ENCODE results near the gene RIC8B. TPM values are rescaled to one million over a fixed set of nuclear protein-coding genes. Genes with fewer than 3 reads are reported as not detected.

The RIC8B gene
- total RNA-seq, 1 donor from 2014 or later, result 46.3 TPM

GRCh38 chr12:106867651-106868050 lies 93.2 kb downstream of the RIC8B start:
- no peak for DNase-seq (ENCODE audit: low read depth)

DNA sequence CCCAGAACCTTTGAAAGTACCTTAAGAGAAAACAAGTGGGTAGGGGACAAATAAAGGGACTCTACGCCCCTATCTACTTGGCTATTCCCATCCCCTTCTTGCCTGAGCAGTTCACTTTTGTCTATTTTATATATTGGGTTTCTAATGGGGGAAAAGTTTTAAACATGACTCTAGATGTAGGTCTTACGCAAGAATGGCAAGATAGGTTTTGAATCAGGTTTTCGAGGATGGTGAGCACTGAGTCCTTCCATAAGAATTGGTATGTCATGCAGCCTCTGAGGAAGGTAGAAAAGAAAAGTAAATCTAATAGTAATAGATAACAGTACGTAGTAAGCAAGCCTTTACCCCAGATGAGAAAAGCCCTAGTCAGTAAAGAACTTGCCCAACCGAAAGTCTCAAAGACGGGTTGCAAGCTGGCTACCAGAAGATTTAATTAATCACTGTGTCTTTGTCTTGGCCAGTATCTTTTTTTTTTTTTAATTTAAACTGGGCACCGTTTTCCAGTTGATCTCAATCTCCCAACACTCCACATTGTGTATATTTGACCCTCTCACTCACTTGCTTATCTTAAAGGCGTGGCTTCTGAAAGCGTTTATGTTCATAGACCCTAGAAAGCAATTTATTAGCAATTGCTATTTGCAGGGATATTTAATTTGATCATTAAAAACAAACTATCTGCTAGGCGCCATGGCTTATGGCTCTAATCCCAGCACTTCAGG lies 94.7 kb downstream of the RIC8B start:
- DNase-seq (ENCODE audit: low read depth), result no peak

DNA sequence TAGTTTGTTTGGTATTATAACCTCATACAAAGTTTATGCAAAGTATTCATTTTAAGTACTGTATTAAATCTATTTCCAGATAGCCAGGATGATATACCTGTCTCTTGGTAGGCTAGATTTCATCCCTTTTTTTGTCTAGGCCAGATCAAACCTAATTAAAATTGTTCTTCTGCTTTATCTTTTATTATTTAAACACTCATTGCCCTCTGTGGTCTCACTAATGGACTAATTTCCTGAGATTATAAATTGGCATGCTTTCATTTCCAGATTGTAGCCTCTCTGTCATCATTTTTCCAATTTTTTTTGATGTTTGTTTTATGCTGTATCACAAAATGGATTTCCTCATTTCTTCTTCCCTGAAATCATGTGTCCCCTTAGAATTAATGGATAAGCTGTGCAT lies 95.6 kb downstream of the RIC8B start:
- DNase-seq (ENCODE audit: low read depth), result no peak

- DNase-seq (ENCODE audit: low read depth), result peak; percentile 10
Measured at GRCh38 chr12:106871477-106871876, 97.0 kb downstream of the RIC8B start.

- no peak for DNase-seq (ENCODE audit: low read depth)
Measured at GRCh38 chr12:106873983-106874382, 99.5 kb downstream of the RIC8B start.

- no peak for DNase-seq (ENCODE audit: low read depth)
Measured at GRCh38 chr12:106878804-106879203, 104.3 kb downstream of the RIC8B start.

GRCh38 chr12:106879612-106880011 lies 105.1 kb downstream of the RIC8B start:
- DNase-seq (ENCODE audit: low read depth), result no peak

- DNase-seq (ENCODE audit: low read depth), result peak; percentile 16
Measured at GRCh38 chr12:106883426-106883825, 108.9 kb downstream of the RIC8B start.

- DNase-seq (ENCODE audit: low read depth), result no peak
Measured at GRCh38 chr12:106885026-106885425, 110.5 kb downstream of the RIC8B start.

DNA sequence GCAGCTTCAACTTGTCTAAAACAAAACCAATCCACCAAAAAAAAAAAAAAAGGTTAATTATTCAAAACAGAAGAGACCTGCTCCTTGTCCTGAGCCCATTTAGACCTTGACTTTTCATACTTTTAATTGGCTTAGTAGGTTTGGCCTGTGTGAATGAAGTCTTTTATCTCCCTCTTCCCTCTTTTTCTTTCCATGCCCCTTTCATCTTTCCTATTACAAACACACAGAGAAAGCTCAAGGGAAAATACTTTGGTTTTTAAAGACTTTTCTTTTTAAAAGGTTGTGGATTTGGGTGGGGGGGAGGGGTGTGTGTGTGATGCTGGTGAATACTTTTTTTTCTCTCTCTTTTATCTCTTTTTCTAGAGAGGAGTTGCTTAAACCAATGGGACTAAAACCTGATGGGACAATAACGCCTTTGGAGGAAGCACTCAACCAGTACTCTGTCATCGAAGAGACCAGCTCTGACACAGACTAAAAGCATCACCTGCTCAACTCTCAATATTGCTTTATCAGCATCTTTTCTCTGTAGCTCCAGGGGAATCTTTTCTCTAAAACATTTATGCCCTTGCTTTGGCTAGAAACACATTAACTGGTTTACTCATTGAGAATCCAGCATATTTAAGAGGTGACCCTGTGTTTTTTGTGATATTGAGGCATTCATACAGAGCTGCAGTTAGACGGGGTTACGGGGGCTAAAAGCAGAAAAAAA lies 111.2 kb downstream of the RIC8B start:
- DNase-seq (ENCODE audit: low read depth), result no peak

GRCh38 chr12:106886932-106887331 lies 112.5 kb downstream of the RIC8B start:
- no peak for DNase-seq (ENCODE audit: low read depth)

DNA sequence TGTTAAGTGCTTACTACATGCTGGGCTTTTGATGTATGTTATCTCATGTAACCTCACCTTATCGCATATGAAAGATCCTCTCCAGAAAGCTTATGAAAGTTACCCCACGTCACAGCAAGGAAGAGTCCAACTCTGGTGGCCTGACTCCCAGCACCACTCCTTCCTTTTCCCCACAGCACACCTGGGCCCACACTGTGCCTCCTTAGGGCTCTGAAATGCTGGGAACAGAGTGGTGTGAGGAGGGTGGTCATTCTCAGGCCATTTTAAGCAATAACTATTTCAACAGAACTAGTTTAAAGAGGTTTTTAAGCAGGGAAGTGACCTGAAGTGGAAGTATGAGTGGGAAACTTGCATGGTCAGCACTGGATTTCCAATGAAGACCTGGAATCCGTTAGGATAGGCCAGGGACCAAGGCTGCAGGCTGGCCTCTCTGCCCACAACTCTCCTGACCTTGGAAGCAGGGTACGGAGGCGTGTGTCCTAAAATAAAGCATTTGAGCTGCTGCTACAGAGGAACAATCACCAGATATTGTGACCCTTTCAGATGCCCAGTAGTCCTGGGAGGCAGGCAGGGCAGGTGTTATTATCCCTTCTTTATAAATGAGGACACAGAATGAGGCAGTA lies 114.0 kb downstream of the RIC8B start:
- no peak for DNase-seq (ENCODE audit: low read depth)

DNA sequence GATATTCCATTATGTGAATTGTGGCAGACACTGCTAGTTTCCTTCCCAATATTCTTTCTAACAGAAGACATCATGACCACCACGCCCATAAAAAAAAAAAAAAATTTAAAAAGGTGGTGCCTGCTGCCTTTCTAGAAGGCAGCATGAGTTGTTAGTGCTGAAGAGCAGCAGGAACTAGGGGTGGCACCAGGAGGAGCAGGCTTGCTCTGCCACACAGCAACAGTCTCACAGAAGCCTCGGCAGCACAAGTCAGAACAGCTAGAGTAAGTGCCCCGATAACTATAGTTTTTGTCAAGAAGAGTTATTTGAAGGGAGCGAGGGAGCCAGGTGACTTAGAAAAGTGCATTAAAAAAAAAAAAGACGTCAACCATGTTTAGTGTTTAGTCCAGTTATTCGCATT lies 114.8 kb downstream of the RIC8B start:
- DNase-seq (ENCODE audit: low read depth), result no peak

- DNase-seq (ENCODE audit: low read depth), result no peak
Measured at GRCh38 chr12:106889950-106890626, 115.6 kb downstream of the RIC8B start.

- DNase-seq (ENCODE audit: low read depth), result peak; percentile 86
Measured at GRCh38 chr12:106892075-106892474, 117.6 kb downstream of the RIC8B start.

DNA sequence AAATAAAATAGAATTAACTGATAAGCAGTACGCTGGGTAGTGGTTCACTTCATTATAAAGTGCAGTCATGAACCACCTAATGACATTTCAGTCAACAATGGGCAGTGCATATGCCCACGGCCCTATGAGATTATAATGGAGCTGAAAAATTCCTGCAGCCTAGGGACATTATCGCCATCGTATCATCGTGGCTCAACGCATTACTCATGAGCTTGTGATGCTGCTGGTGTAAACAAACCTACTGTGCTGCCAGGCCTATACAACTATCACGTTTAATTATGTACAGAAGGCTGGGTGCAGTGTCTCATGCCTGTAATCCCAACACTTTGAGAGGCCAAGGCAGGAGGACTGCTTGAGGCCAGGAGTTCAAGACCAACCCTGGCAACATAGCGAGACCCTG lies 119.0 kb downstream of the RIC8B start:
- DNase-seq (ENCODE audit: low read depth), result no peak

- DNase-seq (ENCODE audit: low read depth), result peak; percentile 29
Measured at GRCh38 chr12:106894774-106895173, 120.3 kb downstream of the RIC8B start.

DNA sequence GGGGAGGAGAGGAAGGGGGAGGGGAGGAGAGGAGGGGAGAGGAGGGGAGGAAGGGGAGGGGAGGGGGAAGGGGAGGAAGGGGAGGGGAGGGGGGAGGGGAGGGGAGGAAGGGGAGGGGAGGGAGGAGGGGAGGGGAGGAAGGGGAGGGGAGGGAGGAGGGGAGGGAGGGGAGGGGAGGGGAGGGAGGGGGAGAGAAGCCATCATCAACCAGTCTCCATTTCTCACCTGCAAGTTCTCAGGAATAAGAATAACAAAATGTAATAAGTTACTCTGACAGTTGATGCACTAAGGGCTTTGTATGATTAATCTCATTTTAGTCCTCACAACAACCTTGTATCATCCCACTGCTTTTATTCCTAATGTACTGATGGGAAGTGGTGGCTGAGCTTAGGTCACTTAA lies 122.1 kb downstream of the RIC8B start:
- no peak for DNase-seq (ENCODE audit: low read depth)

DNA sequence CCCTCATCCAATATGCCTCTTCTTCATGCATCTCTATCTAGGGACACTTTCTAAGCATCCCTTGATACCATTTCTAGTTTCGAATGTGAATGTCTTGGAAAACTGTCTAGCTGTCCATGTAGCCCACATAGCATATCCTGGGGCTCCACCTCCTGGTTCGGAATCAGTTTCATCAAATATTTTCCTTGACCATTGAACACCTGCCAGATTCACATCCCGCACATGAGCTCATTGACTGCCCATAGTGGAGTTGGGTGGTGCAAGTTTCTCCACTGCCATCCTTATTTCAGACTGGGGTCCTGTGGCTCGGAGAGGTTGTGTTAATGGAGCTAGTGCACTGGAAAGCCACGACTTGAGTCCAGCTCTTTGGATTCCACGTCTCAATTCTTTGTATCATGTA lies 122.6 kb downstream of the RIC8B start:
- no peak for DNase-seq (ENCODE audit: low read depth)

- no peak for DNase-seq (ENCODE audit: low read depth)
Measured at GRCh38 chr12:106897981-106898901, 123.8 kb downstream of the RIC8B start.

- DNase-seq (ENCODE audit: low read depth), result no peak
Measured at GRCh38 chr12:106900554-106900953, 126.1 kb downstream of the RIC8B start.
